ENCODE measurements around the gene PARP16.
"Not testable (repeated sequence)": the region's sequence is repeated elsewhere in the genome, so short reads cannot be mapped to it uniquely, and the experiment has no call there.

Gene PARP16

GRCh38 chr15:65277015-65277414 is 9.7 kb downstream of the PARP16 start:
- Histone ChIP-seq H3K36me3 (ENCODE audit: control insufficient read depth in 2 of 2, insufficient read depth in 2 of 2, low read length in 2 of 2) (no peaks in the 10 kb centered on the region), H3K27ac (ENCODE audit: low read depth in 2 of 2, low read length in 2 of 2) (no peak overlapping the region), H3K9ac (ENCODE audit: low read depth in 1 of 2, low read length in 2 of 2) (no peak overlapping the region), H3K9me3 (ENCODE audit: control insufficient read depth in 2 of 2, low read length in 2 of 2) (no peaks in the 10 kb centered on the region), H3K4me3 (ENCODE audit: low read length in 2 of 2) (no peak overlapping the region), H3K4me1 (ENCODE audit: control insufficient read depth in 2 of 2, insufficient read depth in 2 of 2, low read length in 2 of 2) (peaks cover 7 to 8% of the 10 kb centered on the region in 2 donors), H3K27me3 (ENCODE audit: control insufficient read depth in 2 of 2, insufficient read depth in 2 of 2, low read length in 2 of 2) (no peaks in the 10 kb centered on the region)

- H3K4me3 ChIP-seq (ENCODE audit: low read length in 2 of 2): no peak overlapping the region
- no peaks in the 10 kb centered on the region for H3K36me3 ChIP-seq (ENCODE audit: control insufficient read depth in 2 of 2, insufficient read depth in 2 of 2, low read length in 2 of 2)
- no peaks in the 10 kb centered on the region for H3K9me3 ChIP-seq (ENCODE audit: control insufficient read depth in 2 of 2, low read length in 2 of 2)
- no peak overlapping the region for H3K27ac ChIP-seq (ENCODE audit: low read depth in 2 of 2, low read length in 2 of 2)
- H3K27me3 ChIP-seq (ENCODE audit: control insufficient read depth in 2 of 2, insufficient read depth in 2 of 2, low read length in 2 of 2): no peaks in the 10 kb centered on the region
- H3K9ac ChIP-seq (ENCODE audit: low read depth in 1 of 2, low read length in 2 of 2): no peak overlapping the region
- peaks cover 7 to 8% of the 10 kb centered on the region in 2 donors for H3K4me1 ChIP-seq (ENCODE audit: control insufficient read depth in 2 of 2, insufficient read depth in 2 of 2, low read length in 2 of 2)
These were observed 11.0 kb downstream of the PARP16 start for GRCh38 chr15:65275728-65276126.

- Histone ChIP-seq H3K4me1 (ENCODE audit: control insufficient read depth in 2 of 2, insufficient read depth in 2 of 2, low read length in 2 of 2) (peaks cover 7 to 8% of the 10 kb centered on the region in 2 donors), H3K9me3 (ENCODE audit: control insufficient read depth in 2 of 2, low read length in 2 of 2) (no peaks in the 10 kb centered on the region), H3K27me3 (ENCODE audit: control insufficient read depth in 2 of 2, insufficient read depth in 2 of 2, low read length in 2 of 2) (no peaks in the 10 kb centered on the region), H3K9ac (ENCODE audit: low read depth in 1 of 2, low read length in 2 of 2) (no peak overlapping the region), H3K4me3 (ENCODE audit: low read length in 2 of 2) (no peak overlapping the region), H3K27ac (ENCODE audit: low read depth in 2 of 2, low read length in 2 of 2) (no peak overlapping the region), H3K36me3 (ENCODE audit: control insufficient read depth in 2 of 2, insufficient read depth in 2 of 2, low read length in 2 of 2) (peaks cover 0 to 2% of the 10 kb centered on the region in 2 donors)
These were observed 11.5 kb downstream of the PARP16 start for GRCh38 chr15:65275104-65275727.

- peak overlapping the region in 1 of 2 donors; percentile 3 for H3K9ac ChIP-seq (ENCODE audit: low read depth in 1 of 2, low read length in 2 of 2)
- not testable (repeated sequence) for H3K4me3 ChIP-seq (ENCODE audit: low read length in 2 of 2); H3K36me3 ChIP-seq (ENCODE audit: control insufficient read depth in 2 of 2, insufficient read depth in 2 of 2, low read length in 2 of 2); H3K4me1 ChIP-seq (ENCODE audit: control insufficient read depth in 2 of 2, insufficient read depth in 2 of 2, low read length in 2 of 2); H3K9me3 ChIP-seq (ENCODE audit: control insufficient read depth in 2 of 2, low read length in 2 of 2); H3K27me3 ChIP-seq (ENCODE audit: control insufficient read depth in 2 of 2, insufficient read depth in 2 of 2, low read length in 2 of 2); H3K27ac ChIP-seq (ENCODE audit: low read depth in 2 of 2, low read length in 2 of 2)
These were observed 15.7 kb downstream of the PARP16 start for GRCh38 chr15:65270811-65271545.

GRCh38 chr15:65268411-65268810 is 18.3 kb downstream of the PARP16 start:
- H3K27me3 ChIP-seq (ENCODE audit: control insufficient read depth in 2 of 2, insufficient read depth in 2 of 2, low read length in 2 of 2): no peaks in the 10 kb centered on the region
- H3K36me3 ChIP-seq (ENCODE audit: control insufficient read depth in 2 of 2, insufficient read depth in 2 of 2, low read length in 2 of 2): peaks cover 0 to 17% of the 10 kb centered on the region in 2 donors
- no peak overlapping the region for H3K27ac ChIP-seq (ENCODE audit: low read depth in 2 of 2, low read length in 2 of 2)
- H3K9ac ChIP-seq (ENCODE audit: low read depth in 1 of 2, low read length in 2 of 2): no peak overlapping the region
- H3K4me1 ChIP-seq (ENCODE audit: control insufficient read depth in 2 of 2, insufficient read depth in 2 of 2, low read length in 2 of 2): no peaks in the 10 kb centered on the region
- no peaks in the 10 kb centered on the region for H3K9me3 ChIP-seq (ENCODE audit: control insufficient read depth in 2 of 2, low read length in 2 of 2)
- H3K4me3 ChIP-seq (ENCODE audit: low read length in 2 of 2): no peak overlapping the region

- no peaks in the 10 kb centered on the region for H3K27me3 ChIP-seq (ENCODE audit: control insufficient read depth in 2 of 2, insufficient read depth in 2 of 2, low read length in 2 of 2)
- no peaks in the 10 kb centered on the region for H3K4me1 ChIP-seq (ENCODE audit: control insufficient read depth in 2 of 2, insufficient read depth in 2 of 2, low read length in 2 of 2)
- H3K36me3 ChIP-seq (ENCODE audit: control insufficient read depth in 2 of 2, insufficient read depth in 2 of 2, low read length in 2 of 2): peaks cover 8 to 17% of the 10 kb centered on the region in 2 donors
- H3K9me3 ChIP-seq (ENCODE audit: control insufficient read depth in 2 of 2, low read length in 2 of 2): no peaks in the 10 kb centered on the region
- no peak overlapping the region for H3K9ac ChIP-seq (ENCODE audit: low read depth in 1 of 2, low read length in 2 of 2)
- no peak overlapping the region for H3K4me3 ChIP-seq (ENCODE audit: low read length in 2 of 2)
- H3K27ac ChIP-seq (ENCODE audit: low read depth in 2 of 2, low read length in 2 of 2): no peak overlapping the region
These were observed 20.2 kb downstream of the PARP16 start for GRCh38 chr15:65266469-65266868.

GRCh38 chr15:65264863-65265430 is 21.7 kb downstream of the PARP16 start:
- no peak overlapping the region for H3K9ac ChIP-seq (ENCODE audit: low read depth in 1 of 2, low read length in 2 of 2)
- H3K4me1 ChIP-seq (ENCODE audit: control insufficient read depth in 2 of 2, insufficient read depth in 2 of 2, low read length in 2 of 2): no peaks in the 10 kb centered on the region
- no peak overlapping the region for H3K27ac ChIP-seq (ENCODE audit: low read depth in 2 of 2, low read length in 2 of 2)
- peaks cover 17 to 24% of the 10 kb centered on the region in 2 donors for H3K36me3 ChIP-seq (ENCODE audit: control insufficient read depth in 2 of 2, insufficient read depth in 2 of 2, low read length in 2 of 2)
- no peak overlapping the region for H3K4me3 ChIP-seq (ENCODE audit: low read length in 2 of 2)
- H3K27me3 ChIP-seq (ENCODE audit: control insufficient read depth in 2 of 2, insufficient read depth in 2 of 2, low read length in 2 of 2): no peaks in the 10 kb centered on the region
- no peaks in the 10 kb centered on the region for H3K9me3 ChIP-seq (ENCODE audit: control insufficient read depth in 2 of 2, low read length in 2 of 2)

GRCh38 chr15:65263313-65263712 is 23.4 kb downstream of the PARP16 start:
- no peak overlapping the region for H3K9ac ChIP-seq (ENCODE audit: low read depth in 1 of 2, low read length in 2 of 2)
- peaks cover 0 to 5% of the 10 kb centered on the region in 2 donors for H3K4me1 ChIP-seq (ENCODE audit: control insufficient read depth in 2 of 2, insufficient read depth in 2 of 2, low read length in 2 of 2)
- no peak overlapping the region for H3K4me3 ChIP-seq (ENCODE audit: low read length in 2 of 2)
- no peak overlapping the region for H3K27ac ChIP-seq (ENCODE audit: low read depth in 2 of 2, low read length in 2 of 2)
- peaks cover 21 to 28% of the 10 kb centered on the region in 2 donors for H3K36me3 ChIP-seq (ENCODE audit: control insufficient read depth in 2 of 2, insufficient read depth in 2 of 2, low read length in 2 of 2)
- H3K27me3 ChIP-seq (ENCODE audit: control insufficient read depth in 2 of 2, insufficient read depth in 2 of 2, low read length in 2 of 2): no peaks in the 10 kb centered on the region
- H3K9me3 ChIP-seq (ENCODE audit: control insufficient read depth in 2 of 2, low read length in 2 of 2): no peaks in the 10 kb centered on the region

- no peak overlapping the region for H3K9ac ChIP-seq (ENCODE audit: low read depth in 1 of 2, low read length in 2 of 2)
- H3K4me1 ChIP-seq (ENCODE audit: control insufficient read depth in 2 of 2, insufficient read depth in 2 of 2, low read length in 2 of 2): peaks cover 6 to 12% of the 10 kb centered on the region in 2 donors
- no peak overlapping the region for H3K4me3 ChIP-seq (ENCODE audit: low read length in 2 of 2)
- H3K36me3 ChIP-seq (ENCODE audit: control insufficient read depth in 2 of 2, insufficient read depth in 2 of 2, low read length in 2 of 2): peaks cover 23 to 31% of the 10 kb centered on the region in 2 donors
- H3K9me3 ChIP-seq (ENCODE audit: control insufficient read depth in 2 of 2, low read length in 2 of 2): no peaks in the 10 kb centered on the region
- H3K27me3 ChIP-seq (ENCODE audit: control insufficient read depth in 2 of 2, insufficient read depth in 2 of 2, low read length in 2 of 2): no peaks in the 10 kb centered on the region
- H3K27ac ChIP-seq (ENCODE audit: low read depth in 2 of 2, low read length in 2 of 2): no peak overlapping the region
These were observed 25.7 kb downstream of the PARP16 start for GRCh38 chr15:65260968-65261367.

- Histone ChIP-seq H3K27ac (ENCODE audit: low read depth in 2 of 2, low read length in 2 of 2) (peak overlapping the region; percentile 59 to 70), H3K27me3 (ENCODE audit: control insufficient read depth in 2 of 2, insufficient read depth in 2 of 2, low read length in 2 of 2) (no peaks in the 10 kb centered on the region), H3K9ac (ENCODE audit: low read depth in 1 of 2, low read length in 2 of 2) (no peak overlapping the region), H3K36me3 (ENCODE audit: control insufficient read depth in 2 of 2, insufficient read depth in 2 of 2, low read length in 2 of 2) (peaks cover 18 to 31% of the 10 kb centered on the region in 2 donors), H3K4me1 (ENCODE audit: control insufficient read depth in 2 of 2, insufficient read depth in 2 of 2, low read length in 2 of 2) (peaks cover 6 to 12% of the 10 kb centered on the region in 2 donors), H3K9me3 (ENCODE audit: control insufficient read depth in 2 of 2, low read length in 2 of 2) (no peaks in the 10 kb centered on the region), H3K4me3 (ENCODE audit: low read length in 2 of 2) (no peak overlapping the region)
These were observed 27.3 kb downstream of the PARP16 start for GRCh38 chr15:65259367-65259797.

All from mucosa of rectum (tissue), 2 donors.